Activated gamma-delta T cell treated with Interleukin-2 at 50 U/mL for 16 hours (primary cell): Measurements from ENCODE around the gene SYN1.
"Not testable (repeated sequence)": the region's sequence is repeated elsewhere in the genome, so short reads cannot be mapped to it uniquely, and the experiment has no call there.

Source experiments
- DNase-seq: peaks from one replicate; pipeline ENCODE4 v3.0.0-alpha.2; 2020

SYN1 gene

DNA sequence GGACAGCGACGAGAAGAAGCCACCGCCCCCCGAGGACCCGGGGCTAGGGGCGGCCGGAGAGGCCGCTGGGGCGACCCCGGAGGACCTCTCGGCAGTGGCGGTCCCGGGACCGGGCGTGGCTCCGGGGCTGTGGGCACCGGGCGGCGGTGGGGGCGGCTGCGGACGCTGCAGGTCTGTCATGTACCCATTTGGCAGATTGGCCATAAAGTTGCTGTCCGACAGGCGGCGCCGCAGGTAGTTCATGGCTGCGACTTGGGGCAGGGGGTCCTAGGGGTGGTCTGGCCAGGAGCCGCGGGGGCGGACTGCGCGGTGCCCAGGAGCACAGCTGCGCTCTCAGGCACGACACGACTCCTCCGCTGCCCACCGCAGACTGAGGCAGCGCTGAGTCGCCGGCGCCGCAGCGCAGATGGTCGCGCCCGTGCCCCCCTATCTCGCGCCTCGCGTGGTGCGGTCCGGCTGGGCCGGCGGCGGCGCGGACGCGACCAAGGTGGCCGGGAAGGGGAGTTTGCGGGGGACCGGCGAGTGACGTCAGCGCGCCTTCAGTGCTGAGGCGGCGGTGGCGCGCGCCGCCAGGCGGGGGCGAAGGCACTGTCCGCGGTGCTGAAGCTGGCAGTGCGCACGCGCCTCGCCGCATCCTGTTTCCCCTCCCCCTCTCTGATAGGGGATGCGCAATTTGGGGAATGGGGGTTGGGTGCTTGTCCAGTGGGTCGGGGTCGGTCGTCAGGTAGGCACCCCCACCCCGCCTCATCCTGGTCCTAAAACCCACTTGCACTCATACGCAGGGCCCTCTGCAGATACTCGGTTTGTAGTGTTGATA is at the start of gene SYN1:
Gene SYN1, minus strand, starts transcription at position 372 of the 817 bp plus-strand sequence. Its CDS starts 129 bp downstream, at position 243.
- DNase-seq, result peak; percentile 75

DNA sequence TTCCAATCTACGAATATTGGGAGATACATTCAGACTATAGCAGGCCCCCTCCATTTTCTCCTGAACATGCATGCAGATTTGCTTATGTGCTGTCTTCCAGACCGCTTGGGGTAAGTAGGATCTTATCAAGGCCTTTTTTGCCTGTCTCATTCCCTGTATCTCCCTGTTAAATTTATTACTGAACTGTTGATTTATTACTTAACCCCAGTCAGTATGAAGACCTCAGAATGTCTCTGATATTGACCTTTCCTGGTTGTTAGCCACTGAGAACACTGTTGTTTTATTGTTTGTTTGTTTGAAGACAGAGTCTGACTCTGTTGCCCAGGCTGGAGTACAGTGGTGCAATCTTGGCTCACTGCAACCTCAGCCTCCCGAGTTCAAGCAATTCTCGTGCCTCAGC is 46.1 kb upstream of the SYN1 start:
- DNase-seq, result not testable (repeated sequence)

DNA sequence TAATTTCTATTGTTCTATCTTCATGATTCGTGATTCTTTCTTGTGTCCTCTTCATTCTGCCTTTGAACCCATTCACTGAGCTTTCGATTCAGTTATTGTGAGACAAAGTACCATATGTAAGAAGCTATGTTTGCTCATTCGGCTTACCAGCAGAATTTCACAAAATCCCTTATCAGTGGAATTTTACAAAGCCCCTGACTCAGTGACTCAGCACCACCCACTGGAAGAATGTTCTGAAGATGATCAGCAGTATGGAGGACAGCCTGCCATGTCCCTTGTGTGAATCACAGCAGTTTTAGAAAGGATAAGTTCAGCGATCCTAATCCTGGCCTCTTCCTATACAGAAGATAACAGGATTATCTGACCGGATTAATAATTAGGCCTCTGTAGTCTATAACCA is 45.1 kb upstream of the SYN1 start:
- no peak for DNase-seq

DNA sequence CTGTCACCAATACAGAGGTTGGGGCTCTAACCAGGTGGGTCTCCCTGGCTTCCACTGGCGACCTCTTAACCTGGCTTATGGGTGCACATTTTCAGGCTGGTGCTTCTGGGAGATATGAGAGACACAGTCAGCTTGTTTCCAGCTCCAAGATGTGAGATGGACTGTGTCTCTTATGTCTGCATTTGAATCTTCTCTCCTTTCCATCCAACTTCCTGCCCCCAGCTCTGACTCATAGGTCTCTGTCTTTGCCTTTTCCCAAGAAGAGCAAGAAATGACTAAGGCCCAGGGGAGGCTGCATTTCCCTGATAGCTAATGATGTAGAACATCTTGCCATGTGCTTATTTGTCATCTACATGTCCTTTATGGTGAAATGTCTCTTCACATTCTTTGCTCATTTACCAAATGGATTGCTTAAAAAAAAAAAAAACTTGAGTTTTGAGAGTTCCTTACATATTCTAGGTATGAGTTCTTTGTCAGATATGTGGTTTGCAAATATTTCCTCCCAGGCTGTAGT is 42.5 kb upstream of the SYN1 start:
- DNase-seq, result no peak

DNA sequence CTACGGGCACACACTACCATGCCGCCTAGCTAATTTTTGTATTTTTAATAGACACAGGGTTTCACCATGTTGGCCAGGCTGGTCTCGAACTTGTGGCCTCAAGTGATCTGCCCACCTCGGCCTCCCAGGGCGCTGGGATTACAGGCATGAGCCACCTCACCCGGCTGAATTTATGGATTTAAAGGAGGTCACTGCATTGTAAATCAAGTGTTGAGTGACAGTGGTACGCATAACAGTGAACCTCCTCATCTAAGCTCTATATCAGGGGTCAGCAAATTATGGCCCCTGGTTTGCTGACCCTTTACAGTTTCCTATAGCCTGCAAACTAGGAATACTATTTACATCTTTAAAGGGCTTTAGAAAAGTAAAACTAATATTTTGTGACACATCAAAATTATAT is 41.9 kb upstream of the SYN1 start:
- no peak for DNase-seq

DNA sequence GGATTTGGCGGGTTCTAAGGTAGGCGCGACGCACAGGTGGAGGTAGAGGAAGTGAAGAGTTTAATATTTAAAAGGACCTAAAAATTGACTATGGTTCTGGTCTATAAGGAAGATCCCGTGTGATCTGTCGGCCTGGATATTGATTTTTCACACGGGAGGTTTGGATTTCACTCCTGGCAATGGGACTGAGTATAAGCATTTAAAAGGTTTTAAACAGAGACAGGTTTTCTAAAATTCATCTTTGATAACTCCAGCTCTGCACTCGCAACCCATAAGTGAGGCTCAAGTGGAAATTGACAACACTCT is 39.7 kb upstream of the SYN1 start:
- no peak for DNase-seq

DNA sequence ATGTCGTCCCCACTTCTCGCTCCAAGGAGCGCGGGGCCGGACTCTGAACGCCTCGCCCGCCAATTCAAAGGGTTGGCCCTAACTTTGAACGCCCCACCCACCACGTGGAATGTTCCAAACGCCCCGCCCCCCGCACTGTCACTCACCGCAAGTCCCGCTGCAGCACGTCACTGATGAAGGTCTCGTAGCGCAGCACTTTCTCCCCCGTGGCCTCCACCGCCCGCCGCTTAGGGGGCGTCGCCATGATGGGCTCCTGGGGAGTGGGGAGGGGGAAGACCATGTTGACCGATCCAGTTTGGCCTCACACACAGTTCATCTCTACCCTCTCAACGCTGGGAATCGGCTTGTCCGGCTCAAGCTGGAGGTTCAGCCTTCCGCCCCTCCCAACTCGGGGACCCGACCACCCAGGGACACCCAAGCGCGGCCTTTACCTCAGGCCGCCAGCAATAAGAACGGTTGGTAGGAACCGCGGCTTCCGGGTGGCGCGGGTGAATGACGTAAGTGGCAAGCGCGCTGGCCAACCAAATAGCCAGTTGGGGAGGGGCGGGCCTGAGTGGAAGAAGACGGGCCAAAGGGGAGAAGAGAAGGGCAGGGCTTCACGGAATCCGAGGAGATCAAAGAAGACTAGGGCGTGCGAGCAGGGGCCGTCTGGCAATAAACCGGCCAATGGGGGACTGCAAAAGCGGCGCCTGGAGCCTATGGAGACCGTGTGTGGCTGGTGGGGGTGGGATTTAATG is 39.2 kb upstream of the SYN1 start, which contains the start of gene UXT:
Gene UXT, minus strand, starts transcription at position 497 of the 737 bp plus-strand sequence. Its CDS starts 253 bp downstream, at position 244.
- DNase-seq, result peak; percentile 88

DNA sequence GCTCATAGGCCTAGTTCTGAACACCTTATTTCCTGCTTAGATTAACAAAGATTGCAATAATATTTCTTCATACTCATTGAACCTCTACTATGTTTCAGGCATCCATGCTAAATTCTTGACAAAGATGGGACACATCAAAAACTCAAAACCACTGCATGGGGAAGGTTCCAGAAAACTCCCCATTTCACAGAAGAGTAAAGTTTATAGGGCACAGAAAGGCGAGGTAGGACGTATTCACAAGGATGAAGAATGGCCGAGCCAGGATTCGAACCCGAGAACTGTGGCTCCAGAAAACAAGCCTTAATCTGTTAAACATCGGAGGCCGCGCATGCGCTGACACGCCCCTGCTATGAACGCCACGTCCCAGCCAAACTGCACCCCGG is 38.6 kb upstream of the SYN1 start:
- DNase-seq, result no peak

DNA sequence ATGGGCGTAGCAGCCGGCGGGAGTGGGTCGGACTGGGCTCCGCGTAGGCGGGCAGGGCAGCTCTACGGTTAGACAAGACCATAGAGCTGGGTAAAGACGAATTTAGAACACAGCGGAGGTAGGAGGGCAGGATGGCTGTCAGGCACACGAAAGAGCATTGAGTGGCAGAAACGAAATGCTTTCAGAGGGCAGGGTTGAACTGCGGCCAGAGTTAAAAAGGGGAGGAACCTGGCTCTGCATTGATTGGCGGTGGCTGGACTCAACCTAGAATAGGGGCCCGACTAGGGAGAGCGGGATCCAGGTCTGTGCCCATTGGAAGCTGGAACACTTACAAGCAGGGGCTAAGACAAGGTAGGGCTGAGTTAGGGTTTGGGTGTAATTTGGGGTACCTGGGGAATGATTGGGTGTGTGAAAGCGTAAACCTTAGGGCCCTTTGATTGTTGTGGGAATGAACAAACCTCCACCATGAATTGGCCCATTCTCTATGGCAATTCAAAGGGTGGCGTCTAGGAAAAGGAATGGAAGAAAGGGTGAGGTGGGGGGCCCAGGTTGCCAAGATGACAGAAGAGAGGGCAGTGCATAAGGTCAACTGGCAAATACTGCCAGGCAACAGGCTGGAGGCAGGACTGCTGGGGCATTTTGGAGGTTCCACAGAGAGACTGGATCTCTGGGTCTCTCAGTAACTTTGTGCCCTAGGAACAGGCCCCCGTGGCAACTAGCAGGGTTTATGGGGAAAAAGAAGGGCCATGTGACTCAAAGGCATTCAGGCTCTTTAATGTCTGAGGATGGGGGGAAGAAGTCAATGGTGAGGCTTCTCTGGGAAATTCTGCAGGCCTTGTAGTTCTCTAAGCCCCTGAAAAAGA is 31.6 kb upstream of the SYN1 start:
- no peak for DNase-seq

DNA sequence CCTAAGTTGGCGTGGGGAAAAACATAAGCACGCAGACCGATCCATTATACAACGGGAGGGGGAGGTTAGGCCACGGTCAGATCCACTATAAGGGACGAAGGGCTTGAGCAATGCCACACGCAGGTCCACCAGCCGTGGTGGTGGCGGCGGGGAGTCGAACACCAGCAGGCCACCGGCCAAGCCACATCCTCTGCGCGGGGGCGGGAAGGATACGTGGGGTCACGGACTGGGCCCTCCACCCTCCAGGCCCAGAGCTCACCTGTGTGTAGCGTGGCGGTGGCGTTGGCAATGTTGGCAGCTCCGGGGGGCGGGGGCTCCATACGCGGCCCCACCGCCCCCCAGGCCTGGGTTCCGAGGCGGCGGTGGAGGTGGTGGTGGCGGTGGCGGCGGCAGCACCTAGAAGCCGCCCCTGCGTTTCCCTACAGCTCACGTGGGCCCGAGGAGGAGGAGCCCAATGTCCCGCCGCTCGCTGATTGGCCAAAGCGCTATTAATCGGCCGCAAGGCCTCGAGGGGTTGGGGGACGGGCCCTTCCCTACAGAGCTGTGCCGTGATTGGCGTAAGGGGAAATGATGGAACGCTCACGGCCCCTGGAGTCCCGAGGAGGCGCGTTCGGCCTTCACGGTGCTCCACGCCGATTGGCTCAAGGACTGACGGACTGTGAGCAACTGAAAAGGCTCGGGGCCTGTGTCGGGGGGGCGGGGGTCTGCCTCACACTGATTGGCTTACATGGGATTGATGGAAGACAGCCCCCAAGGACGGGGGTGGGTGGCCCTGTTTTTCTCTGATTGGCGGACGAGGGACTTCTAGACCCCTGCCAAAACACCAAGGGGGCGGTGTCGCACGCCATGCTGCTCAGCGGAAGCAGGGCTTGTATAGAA is 30.7 kb upstream of the SYN1 start, which contains the start of gene ELK1:
Gene ELK1, minus strand, starts transcription at position 400 of the 879 bp plus-strand sequence. CDS start 9,122 bp downstream, outside the sequence.
- peak; percentile 86 for DNase-seq

DNA sequence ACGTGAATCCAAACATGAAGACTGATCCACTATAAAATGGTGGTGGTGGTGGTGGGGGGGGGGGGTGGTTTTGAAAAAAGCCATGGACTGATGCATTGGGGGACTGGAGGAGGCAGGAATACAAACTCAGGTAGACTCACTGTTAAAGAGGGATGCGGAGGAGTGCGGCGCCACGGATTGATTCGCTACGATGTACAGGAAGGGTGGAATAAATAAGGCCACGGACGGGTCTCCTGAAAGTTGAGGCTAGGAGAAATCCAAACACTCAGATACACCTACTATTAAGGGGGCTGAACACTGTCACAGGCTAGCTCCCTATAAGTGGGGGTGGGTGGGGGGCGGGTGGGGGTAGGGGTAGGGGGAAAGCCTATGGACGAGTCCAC is 30.1 kb upstream of the SYN1 start:
- DNase-seq, result no peak

DNA sequence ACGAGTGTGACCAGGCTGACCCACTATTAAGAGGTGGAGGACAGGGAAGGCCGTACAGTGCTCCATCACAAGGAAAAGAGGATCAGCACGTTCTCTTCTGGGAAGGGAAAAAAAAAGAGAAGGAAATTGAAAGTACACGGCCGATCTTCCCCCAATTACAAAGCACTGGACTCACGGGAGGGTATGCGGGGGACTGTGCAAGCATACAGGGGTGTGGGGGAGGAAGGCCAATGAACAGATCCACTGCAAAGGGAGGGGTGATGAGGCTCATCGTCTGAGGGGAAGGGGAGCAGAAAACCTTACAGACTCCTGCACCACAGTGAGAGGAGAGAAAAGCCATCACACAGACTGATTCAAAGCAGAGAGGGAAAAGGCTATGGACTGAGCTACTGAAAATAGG is 29.6 kb upstream of the SYN1 start:
- no peak for DNase-seq

DNA sequence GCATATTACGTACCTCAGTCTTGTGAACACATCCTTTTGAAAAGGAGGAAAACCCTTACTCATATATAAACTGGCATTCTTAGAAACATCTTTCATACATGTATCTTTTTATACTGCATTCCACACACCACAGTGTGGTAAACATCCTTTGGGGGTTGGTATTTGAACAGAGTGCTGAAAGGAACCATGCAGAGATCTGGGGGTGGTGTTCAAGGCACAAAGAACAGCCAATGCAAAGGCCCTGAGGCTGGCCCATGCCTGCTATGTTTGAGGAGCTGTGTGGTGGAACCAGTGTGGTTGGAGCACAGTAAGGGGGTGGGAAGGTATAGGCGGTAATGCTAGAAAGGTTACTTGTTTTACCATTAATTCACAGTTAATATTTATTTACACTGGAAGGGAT is 28.7 kb upstream of the SYN1 start:
- no peak for DNase-seq

DNA sequence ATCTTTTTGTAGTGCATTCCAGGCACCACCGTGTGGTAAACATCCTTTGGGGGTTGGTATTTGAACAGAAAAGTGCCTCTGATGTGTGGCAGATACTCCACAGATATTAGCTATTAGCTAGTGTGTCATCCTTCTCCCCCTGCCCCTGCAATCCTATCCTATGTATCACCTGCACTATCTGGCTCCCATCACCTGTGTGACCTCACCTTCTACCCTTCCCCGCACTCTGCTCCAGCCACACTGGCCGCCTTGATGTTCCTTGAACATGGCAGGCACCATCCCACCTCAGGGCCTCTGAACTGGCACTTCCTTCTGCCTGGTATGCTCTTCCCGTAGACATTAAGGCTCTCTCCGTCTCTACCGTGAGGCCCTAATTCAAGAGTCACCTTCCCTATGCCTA is 27.0 kb upstream of the SYN1 start:
- no peak for DNase-seq

DNA sequence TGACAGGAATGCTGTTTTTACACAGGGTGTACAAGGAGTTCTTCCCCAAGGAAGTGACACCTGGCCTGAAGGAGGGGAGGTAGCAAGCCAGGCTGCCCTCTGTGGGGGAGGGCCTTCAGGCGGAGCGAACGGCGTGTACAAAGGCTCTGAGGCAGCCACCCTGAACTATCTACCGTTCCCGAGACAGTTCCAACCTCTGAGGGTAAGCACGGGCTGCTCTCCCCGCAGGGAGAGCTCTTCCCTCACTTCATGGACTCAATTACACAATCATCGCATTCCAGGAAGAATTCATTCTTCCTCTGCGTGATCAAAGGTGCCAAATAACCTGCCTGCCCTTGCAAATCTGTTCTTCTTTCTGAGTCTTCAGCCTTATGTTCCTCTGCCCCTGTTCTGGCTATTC is 25.9 kb upstream of the SYN1 start:
- no peak for DNase-seq

DNA sequence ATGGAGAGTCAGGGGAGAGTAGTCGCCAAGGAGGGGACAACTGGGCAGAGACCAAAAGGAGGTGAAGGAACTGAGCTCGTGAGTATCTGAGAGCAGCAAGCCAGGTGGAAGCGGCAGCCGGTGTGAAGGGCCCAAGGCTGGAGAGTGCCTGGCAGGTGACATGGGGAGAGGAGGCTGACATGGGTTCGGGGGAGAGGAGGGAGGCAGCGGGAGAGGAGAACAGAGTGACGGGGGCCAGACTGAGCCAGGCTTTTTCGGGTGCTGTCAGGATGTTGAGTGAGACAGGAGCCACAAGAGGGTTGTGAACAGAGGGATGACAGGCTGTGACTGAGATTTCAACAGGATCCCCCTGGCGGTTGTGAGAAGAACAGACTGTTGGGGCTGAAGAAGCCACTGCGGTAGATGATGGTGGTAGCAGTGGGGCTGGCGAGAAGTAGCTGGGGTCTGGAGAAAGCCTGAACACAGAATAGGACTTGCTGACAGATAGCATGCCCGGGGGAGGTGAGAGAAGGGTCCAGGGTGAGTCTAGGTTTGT is 25.0 kb upstream of the SYN1 start:
- DNase-seq, result no peak

DNA sequence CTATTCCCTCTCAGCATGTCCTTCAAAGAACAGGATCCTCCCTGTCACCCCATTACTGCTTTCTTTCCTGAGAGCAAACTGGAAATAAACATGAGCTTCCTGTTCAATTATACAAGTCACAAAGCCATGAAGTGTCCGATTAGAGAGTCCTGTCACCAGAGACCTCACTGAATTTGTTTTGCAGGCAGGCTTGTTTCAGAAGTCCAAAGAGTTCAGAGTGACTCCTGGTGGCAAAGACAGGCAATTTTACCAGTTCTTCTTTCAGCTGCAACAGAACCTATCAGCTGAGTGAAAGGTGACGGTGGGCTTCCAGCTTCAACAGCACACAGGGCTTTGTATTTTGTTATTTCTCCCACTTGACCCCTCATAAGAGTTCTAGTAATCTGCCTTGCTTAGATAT is 24.3 kb upstream of the SYN1 start:
- no peak for DNase-seq

DNA sequence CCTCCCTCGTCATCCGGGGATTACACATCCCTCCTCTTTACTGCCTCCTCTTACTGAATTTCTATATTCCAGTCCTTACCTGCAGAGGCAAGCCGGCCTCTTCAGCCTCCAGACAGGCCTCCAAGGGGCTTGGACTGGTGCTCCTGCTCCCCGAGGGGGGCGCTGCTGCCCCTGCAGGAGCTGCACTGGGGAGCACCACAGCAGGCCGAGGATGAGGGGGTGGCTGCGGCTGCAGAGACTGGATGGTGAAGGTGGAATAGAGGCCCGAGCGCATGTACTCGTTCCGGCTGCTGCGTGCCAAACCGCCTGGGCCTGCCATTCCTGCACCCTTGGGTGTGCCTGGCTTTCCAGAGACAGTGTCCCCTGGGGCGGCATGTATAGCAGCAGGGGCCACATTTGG is 19.2 kb upstream of the SYN1 start:
- DNase-seq, result no peak

DNA sequence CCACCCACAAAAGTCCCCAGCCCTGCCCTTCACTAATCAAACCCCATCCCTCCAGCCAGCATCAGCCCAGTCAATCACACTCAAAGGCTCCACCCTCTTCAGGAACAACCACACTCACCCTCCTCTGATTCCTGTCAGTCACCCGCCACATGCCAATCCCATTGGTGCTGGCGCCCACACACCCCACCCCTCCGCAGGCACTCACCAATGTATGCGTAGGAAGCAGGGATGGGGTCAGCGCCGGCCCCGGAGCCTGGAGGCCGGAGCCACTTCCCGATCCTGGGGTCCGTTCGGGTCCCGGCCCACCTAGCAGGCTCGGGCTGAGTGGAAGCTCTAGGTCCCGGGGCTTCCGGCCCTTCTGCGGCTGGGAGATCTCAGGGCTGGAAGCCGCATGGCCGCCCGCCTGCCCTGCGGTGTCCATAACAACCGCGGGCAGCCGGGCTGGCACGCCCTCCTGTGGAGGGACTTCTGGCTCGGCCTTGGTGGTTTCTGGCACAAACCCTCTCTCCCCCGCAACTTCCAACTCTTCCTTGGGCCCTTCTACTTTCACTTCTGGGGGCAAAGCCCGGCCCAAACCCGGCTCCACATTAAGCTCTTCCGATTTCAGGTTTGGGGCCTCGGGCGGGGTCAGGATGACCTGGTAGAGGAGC is 18.0 kb upstream of the SYN1 start:
- no peak for DNase-seq

DNA sequence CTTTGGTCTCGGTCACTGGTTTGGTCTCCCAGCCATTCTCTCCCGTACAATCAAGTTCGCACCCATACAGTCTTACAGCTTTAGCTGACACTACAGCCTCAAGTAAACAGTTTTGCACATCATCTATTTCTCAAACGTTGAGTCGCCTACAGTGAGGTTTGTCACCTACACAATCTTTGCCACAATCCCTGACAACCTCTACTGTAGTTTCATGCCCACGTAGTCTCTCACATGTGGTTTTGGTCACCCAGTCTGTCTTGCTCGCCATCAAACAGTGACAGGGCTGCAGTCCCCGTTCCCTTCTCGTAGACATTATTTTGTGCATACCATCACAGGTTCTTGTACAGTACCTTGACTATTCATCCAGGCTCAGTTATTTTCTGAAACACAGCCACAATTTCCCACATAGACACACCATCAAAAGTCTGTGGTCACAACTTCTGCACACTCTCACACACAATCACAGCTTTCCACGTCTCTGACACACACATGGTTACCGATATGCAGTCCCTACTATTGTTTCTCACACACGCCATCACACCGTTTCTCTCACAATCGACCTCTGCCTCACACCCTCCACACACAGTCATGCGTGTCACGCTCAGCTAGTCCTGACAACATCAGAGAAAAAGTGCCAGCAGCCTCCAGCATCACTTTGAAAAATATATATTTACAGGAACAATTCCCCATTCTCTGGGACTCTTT is 15.4 kb upstream of the SYN1 start:
- DNase-seq, result no peak
